ENCODE measurements around the gene EPS8. TPM values are rescaled to one million over a fixed set of nuclear protein-coding genes. Genes with fewer than 3 reads are reported as not detected.
"Not testable (repeated sequence)": the region's sequence is repeated elsewhere in the genome, so short reads cannot be mapped to it uniquely, and the experiment has no call there.

EPS8 gene
- total RNA-seq, 1 donor from 2014 or later: 71.0 TPM

DNA sequence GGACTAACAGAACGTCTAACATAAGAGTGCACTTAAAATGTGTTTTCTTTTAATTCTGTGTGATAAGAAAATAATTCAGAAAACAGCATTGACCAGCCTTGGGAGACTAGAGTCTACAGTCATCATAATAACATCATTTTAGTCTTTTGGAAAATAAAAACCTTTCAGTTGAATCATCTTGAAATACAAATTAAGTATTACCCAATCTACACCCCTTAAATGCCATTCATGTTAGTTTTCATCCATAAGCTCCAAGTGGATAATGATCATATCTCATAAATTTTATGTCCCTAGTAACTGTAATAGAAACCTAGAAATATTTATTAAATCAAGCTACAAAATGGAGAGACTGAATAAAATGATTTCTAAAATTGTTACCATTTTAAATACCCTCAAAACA is 32.4 kb downstream of the EPS8 start:
- no peak for DNase-seq

DNA sequence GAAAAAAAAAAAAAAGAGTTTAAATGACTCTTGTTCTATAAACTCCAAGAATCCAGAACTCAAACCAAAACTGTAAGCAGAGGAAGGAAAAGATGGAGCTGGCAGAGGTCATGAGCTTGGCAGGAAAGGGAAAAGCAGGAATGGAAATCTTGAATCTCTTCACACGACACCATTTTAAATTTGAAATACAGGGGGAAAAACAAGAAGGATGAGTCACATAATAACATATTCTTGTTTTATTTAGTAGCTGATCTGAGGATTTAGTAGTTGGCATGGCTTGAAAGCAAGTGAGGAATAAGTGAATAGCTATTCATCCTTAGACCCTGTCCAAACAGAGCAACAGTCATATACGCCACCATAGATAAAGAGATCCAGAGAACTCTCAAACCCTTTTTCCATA is 35.0 kb downstream of the EPS8 start:
- no peak for DNase-seq

DNA sequence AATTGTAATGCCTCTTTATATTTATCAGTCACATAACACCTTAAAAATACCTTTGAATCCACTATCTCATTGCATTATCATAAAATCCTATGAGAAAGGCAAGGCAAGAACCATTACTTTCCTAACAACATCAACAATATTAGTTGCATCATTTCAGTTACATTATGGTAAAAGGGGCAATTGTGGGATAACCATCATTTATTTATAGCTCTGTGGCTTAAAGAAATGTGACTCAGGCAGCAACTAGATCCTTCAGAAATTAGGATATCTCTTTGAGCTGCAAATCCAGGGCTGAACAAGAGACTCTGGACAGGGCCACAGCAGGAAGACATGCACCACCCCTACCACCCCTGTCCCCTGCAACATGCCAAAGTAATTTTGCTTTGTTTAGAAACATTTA is 36.4 kb downstream of the EPS8 start:
- no peak for DNase-seq

DNA sequence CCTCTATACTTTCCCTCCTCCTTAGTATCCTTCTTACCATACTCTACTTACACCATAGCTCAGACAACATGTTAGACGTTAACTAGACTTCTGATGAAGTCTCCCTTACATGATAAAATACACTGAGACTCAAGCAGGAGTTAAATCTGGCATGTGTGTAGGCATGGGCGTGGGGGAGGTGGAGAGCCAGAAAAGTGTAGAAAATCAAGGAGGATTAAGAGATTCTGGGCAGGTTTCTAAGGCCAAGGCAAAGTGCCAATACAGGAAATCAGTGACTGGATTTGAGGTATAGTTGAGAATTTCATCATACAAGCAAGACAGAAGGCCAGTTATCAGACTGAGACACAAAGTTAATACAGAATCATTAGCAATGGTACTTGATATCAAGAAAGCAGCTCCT is 37.4 kb downstream of the EPS8 start:
- DNase-seq: no peak

DNA sequence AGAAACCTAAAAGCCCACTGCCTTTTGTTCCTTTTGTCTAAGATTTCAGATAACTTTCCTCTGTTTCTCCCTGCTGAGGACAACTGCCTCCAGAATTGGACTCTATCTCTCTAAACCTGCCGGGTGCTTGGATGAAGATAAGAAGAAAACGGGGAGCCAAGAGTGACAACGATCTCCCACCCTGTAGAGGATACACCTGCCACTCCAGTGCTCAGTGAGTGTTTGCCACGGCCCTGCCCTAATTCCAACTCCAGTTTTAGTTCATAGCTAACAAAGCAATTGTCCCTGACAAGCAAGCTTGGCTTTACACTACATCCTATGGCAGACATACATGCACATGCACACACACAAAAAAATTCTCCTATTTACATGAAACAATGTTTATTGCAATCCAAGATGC is 39.3 kb downstream of the EPS8 start:
- no peak for DNase-seq

DNA sequence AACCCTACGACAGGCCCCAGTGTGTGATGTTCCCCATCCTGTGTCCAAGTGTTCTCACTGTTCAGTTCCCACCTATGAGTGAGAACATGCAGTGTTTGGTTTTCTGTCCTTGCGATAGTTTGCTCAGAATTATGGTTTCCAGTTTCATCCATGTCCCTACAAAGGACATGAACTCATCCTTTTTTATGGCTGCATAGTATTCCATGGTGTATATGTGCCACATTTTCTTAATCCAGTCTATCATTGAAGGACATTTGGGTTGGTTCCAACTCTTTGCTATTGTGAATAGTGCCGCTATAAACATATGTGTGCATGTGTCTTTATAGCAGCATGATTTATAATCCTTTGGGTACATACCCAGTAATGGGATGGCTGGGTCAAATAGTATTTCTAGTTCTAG is 47.3 kb downstream of the EPS8 start:
- DNase-seq: not testable (repeated sequence)

DNA sequence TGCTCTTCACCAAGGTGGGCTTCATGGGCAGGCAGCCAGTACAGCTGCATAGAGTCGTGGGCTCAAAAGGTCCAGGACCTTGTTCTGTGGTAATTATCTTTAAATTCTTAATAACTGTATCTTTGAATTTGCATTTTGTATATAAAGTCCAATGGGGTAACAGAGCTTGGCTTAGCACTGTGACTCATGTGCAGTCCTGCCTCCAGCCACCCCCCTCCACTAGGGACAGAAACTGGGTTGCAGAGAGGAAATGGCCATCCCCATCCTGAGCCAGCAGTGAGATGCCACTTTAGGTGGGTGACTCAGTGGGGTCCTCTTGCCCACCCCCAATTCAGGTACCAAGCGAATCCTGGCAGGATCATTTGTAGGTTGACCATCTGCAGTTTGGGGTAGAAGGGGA is 48.1 kb downstream of the EPS8 start:
- DNase-seq: no peak

DNA sequence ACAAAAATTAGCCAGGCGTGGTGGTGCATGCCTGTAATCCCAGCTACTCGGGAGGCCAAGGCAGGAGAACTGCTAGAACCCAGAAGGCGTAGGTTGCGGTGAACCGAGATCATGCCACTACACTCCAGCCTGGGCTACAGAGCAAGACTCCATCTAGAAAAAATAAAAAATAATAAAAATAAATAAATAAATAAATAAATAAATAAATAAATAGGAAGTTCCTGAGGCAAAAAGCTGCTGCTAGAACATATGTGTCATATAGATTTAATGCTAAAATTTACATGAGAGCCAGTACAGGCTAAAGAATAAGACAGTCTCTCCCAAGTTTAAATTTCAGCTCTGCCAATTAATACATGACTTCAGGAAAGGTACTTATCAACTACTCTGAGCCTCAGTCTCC is 48.8 kb downstream of the EPS8 start:
- not testable (repeated sequence) for DNase-seq

DNA sequence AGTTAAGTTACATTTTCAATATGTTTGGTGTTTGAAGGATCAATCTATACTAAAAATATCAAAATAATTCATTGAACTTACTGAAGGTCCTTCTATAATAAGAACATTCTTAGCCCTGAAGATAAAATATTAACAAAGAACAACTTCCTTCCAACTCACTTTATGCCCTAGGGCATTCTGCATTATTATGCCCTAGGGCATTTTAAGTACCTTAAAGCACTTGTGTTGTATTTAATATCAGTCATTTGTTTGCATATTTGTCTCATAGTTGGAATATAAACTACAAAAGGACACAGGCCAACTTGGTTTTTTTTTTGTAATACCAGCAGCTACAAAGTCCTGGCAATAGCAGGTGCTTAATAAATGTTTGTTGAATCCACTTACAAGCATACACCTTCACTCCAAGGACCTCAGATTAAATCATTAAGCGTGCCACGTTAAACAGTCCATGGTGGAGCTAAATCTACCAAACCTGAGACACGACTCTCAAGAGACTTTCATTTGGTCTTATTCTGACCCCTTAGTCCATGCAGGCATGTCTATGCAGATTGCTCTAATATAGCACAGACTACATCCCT is 50.7 kb downstream of the EPS8 start:
- DNase-seq: no peak

DNA sequence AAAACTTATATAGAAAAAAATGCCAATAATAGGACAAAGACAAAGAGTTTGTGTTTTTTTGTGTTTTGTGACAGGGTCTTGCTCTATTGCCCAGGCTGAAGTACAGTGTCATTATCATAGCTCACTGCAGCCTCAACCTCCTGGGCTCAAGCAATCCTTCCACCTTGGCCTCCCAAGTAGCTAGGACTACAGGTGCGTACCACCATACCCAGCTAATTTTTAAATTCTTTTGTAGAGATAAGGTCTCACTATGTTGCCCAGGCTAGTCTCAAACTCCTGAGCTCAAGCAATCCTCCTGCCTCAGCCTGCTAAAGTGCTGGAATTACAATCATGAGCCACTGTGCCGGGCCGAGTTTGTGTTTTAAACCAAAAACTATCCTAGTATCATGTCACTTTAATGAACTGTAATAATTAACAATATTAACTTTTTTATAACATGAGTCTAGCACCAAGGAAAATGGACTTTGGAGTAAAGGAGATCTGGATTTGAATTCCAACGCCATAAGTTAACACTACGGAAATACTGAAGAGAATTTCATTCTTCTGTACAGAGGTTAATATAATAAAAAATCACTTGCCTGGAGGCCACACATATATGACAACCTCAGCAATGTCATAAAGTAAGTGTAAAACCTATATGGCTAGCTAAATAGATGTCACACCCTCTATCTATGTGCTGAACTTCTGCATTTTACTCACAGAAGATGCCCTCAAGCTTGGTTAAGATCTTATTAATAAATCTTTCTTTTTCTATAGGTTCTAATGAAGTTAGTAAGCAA is 53.2 kb downstream of the EPS8 start:
- no peak for DNase-seq

DNA sequence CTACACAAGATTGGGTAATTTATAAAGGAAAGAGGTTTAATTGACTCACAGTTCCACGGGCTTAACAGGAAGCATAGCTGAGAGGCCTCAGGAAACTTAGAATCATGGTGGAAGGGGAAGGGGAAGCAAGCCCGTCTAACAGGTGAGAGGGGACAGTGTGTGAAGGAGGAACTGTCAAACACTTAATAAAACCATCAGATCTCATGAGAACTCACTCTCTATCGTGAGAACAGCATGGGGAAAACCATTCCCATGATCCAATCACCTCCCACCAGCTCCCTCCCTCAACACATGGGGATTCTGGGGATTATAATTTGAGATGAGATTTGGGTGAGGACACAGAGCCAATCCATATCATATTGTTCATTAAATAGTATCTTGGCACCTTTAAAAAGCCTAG is 56.1 kb downstream of the EPS8 start:
- DNase-seq: no peak

DNA sequence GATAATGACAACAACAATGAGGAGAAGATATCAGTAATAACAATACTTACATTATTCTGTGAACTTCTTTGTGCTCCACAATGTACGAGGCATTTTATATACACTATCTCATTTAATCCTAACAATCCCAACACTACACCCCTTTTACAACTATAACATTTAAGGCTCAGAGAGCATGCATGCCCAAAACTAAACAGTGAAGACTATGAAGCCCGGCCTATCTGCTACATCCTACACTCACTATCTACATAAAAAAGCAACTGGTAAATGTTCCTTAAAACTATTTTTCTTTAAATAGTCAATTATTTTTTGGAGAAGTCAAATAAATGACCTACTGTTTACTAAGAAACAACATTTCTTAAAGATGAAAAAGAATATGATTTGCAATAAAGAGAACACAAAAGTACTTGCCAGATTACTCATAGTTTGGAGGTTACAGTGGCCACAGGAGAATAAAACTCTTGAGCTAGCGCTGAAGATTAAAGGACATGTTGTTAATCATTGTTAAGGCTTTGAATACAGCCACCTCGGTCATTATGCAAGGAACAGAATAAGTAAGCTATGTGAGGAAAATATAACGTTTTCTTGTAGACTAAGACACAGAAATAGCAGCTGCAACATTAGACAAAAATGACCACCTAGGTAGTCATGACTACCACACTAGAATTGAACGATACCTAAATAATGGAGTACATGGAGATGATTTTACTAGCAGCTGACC is 56.7 kb downstream of the EPS8 start:
- peak; percentile 6 for DNase-seq

DNA sequence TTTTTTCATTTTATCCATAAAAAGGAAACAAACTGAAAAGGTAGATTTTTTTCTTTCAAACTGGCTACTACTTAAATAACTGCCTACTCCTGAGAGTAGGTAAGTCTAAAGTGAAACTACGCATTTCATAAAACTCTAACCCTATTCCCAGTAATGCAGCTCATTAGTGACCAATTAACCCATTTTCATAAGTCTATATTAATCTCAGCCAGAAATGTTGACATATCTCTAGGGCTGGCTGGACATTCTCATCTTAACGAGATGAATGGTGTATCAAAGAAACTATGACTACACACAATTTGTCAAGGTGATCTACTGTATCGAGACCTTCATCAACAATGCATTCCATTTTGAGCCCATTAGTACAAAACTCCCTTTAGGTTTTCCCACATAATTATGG is 57.2 kb downstream of the EPS8 start:
- DNase-seq: no peak

DNA sequence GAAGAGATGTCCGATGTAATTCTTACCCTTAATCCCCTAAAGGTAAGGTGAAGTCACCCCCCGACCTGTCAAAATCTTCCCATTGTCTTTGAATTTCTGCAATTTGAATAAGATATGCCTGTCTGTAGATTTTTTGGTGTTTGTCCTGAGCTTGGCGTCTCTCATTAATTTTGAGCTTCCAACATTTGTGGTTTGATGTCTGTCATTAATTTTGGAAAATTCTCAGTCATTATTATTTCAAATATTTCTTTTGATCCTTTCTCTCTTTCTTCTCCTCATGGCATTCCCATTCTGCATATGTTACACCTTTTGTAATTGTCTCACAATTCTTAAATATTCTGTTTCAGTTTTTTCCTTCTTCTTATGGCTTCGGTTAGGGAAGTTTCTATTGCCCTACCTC is 60.1 kb downstream of the EPS8 start:
- DNase-seq: no peak

DNA sequence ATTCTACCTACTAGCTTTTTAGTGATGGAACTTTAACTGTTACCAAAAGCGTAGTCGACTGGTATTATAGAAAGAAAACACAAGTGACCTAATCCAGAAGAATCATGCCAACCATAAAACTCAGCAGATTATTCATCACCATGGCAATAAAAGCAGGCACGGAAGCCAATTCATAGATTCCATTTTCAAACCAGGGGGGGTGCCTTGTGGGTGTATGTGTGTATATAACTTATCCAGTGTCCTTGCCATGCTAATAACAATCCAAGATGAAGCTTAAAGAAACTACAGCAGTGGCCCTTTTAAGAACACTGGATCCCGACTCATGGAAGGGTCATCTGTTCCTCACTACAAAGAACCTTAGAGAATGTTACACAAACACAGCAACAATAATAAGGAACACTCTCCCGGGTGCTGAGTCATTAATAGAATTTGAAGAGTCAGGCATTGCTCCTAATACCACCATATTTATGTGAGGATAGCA is 61.0 kb downstream of the EPS8 start:
- DNase-seq: peak; percentile 2

DNA sequence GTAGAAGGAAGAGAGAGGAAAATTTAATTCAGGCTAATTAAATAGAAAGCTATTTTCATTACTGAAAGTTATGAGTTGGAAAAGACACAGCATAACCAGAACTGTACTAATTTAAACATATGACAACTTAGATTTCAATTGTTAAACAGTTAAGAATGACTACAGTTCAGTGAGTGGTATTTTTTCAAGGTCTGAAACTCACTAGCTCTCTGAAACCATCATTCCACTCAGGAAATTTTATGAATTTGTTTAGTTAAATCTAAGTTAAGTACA is 62.4 kb downstream of the EPS8 start:
- DNase-seq: no peak

DNA sequence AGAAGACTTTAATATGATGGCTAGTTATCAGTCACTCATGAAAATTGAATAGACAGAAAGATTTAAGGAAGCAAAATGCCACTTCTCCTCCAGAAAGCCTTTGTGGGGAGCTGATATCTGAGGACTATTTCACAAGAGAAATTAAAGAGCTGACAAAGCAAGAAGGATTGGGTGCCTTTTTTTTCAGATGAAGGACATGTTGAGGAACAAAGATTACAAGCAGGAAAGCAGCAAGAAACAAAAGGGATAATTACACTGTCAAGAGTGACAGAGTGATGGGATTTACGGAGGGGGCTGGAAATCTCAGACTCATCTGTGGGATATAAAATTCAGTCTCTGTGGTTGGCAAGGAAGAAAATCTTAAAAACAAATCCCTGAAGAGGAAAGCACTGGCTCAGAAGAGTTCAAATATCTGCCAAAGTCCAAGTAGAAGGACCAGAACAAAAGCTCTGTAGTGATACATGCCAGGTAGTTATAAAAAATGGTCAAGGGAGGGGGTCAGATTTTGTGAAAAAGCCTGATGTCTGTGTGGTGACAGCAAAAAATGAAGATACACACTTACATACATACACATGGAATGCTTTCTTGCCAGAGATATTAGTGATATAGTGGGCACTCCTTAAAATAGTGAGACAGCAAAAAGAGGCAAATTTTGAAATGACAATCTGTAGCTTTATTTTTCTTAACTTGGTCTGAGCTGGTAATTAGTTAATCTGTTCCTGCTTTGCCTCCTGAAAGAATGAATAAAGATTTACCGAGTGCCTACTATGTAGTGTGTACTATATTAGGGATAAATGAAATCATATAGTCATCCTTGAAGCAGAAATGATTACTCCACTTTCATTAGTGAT is 62.9 kb downstream of the EPS8 start:
- DNase-seq: peak; percentile 43

DNA sequence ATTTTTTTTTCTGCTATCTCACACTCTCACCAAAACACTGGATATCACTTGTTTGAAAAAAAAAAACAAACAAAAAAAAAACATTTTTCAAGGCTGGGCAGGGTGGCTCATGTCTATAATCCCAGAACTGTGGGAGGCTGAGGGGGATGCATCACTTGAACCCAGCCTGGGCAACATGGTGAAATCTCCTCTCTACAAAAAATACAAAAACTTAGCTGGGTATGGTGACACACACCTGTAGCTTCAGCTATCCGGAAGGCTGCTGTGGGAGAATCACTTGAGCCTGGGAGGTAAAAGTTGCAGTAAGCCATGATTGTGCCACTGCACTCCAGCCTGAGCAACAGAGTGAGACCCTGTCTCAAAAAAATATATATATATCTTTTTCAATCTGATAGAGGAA is 66.2 kb downstream of the EPS8 start:
- DNase-seq: no peak

DNA sequence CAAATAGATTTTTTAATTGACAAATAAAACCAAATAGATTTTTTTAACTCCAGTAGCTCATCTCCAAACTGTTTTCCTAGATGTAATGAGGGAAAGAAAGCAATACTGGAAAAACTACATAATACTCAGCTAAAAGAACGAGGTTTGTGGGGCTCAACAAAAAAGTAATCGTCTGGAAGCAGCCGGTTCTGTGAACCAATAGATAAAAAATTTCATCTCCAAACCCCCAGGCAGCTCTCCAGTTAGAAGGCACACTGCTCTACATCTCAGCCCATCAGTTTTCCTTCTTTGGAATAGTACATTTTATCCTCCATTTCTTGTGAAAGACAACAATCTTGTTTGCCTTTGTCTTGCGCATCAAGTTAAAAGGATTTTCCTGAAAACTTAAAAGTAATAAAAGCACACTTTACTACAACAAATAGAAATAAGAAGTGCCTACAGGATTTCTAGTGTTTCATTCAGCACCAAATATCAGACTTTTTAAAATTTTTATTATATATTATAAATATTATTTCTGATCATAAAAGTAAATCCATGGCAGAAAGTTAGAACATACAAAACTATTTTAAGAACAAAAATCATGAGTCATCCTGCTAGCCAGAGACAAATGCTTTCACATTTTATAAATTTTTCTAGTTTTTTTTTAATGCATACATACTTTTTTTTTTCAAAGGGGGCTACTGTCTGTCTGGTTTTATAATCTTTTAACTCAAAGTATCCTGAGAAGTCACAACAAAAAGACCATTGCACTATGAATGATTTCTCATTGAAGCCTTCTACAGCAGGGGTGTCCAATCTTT is 67.7 kb downstream of the EPS8 start:
- no peak for DNase-seq

DNA sequence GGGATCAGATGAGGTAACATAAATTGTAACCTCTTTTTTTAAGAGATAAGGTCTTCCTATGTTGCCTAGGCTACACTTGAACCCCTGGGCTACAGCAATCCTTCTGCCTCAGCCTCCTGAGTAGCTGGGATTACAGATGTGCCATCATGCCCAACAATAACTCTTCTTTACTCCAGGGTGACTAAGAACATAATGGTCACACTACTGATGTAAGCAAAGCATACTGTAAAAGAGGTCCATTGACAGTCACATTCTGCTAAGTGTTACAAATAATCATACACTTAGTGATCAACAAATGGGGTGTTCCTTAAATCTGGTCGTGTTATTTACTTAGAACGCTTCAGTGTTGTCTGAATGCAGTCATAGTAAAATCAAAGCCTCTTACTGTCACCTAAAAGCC is 68.9 kb downstream of the EPS8 start:
- DNase-seq: no peak

DNA sequence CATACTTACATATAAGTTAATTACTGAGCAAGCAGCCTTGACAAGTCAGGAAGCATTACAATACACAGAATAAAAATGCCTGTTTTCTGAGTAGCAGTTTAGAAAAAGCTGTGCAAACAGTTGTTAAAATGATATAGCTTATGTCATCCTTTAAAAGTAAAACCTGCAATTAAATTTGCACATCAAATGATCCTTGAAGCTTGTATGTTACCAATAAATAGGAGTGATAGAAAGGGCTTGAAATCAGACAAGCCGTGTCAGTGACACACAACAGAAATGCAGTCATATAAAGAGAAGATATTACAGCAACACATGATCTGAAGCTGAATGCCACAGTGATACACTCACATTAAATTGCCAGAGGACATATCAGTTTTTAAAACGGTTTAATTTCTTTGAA is 70.0 kb downstream of the EPS8 start:
- no peak for DNase-seq

DNA sequence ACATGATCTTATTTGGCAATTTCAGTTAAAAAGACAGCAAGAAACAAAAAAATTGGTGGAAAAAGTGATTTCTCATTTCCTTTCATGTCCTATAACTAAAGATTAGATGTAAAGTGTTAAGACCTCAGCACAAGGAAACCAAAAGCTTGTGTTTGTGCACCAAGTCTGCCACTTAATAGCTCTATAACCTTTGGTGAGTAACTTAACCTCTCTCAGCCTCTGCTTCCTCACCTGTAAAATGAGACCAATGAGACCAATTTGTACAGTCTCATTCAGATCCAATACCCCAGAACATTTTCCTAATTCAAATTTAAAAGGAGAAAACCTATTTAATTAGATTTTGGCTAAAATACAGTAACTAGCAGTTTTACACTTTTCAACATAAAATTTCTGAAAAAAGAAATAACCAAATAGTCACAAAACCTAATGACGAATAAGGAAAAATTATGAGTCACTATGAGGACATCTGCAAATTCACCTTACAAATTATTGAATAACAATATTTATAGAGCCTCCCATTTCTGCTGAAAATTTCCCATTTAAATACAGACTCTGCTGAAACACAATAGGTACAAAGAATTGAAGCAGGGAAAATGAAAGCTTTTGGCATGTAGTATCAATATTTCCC is 71.1 kb downstream of the EPS8 start:
- no peak for DNase-seq

All from skin of body (tissue), 2 donors.